GM18907 (cell line): ENCODE results near the gene AGPAT2.

ENCODE experiments used
- ATAC-seq: cut with Tn5 transposase; IDR thresholded peaks from one replicate; pipeline ENCODE4 v1.9.1; 2021; ENCODE audit warnings: mild to moderate bottlenecking, moderate library complexity; ENCODE audit not compliant: unreplicated experiment

The AGPAT2 gene

DNA sequence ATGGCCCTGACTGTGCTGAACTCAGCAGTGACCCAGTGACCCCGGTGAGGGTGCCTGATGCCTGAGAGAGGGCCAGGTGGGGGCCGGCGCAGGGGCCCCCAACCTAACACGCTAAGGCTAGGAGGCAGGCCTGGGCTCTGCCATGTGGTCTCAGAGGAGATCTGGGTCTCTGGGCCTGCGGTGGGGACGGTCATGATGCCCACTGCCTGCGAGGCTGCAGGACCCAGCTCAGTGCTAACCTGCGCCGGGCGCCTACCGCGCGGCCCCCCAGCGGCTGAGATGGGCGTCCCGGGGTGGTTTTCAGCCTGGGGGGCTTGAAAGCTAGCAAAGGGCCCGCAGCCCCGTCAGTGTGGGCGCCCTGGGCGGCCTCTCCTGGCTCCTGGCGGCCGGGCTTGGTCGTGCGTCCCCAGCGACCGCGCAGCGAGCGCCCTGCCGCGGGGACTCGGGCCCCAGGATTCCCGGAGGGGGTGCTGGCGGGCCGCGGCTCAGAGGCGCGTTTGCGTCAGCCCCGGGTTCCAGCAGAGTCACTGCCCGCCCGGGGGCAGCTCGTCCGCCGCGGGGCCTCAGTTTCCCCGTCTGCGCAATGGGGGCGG is 22.1 kb downstream of the AGPAT2 start:
- no peak for ATAC-seq

DNA sequence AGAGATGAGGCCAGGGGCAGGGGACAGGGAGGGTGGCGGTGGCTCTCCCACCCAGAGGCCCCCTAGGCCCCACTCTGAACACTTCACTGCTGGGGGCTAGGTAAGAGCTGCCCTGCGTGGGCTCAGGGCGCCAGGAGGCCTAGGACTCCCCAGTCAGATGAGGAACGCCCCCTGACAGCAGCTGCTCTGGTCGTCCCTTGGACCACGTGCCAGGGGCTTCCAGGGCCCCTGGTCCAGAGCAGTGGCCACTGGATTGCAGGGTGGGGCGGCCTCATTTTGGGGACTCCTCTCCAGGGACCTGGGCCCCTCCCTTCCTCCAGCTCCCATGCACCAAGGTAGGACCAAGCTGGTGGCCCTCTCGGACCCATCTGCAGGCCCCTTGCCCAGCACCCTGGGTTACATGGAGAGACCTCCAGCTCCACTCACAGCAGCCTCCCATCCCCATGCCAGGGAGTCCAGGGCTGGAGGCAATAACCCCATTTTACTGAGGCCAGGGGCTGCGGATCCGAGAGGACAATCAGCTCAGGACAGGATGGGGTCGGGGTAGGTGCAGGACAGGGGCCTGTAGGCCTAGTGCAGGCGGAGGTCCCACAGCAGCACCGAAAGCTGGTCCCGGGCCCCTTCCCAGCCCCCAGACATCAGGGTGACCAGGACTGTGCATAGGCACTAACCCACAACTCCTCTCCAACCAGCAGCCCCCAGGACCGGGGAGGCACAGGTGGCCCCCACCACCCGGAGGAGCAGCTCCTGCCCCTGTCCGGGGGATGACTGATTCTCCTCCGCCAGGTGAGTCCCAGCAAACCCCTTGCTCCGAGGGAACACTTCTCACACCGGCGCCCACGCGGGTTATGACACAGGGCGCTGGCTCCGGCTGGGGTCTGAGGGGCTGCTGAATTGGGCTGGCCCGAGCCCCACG is 23.0 kb downstream of the AGPAT2 start:
- no peak for ATAC-seq

DNA sequence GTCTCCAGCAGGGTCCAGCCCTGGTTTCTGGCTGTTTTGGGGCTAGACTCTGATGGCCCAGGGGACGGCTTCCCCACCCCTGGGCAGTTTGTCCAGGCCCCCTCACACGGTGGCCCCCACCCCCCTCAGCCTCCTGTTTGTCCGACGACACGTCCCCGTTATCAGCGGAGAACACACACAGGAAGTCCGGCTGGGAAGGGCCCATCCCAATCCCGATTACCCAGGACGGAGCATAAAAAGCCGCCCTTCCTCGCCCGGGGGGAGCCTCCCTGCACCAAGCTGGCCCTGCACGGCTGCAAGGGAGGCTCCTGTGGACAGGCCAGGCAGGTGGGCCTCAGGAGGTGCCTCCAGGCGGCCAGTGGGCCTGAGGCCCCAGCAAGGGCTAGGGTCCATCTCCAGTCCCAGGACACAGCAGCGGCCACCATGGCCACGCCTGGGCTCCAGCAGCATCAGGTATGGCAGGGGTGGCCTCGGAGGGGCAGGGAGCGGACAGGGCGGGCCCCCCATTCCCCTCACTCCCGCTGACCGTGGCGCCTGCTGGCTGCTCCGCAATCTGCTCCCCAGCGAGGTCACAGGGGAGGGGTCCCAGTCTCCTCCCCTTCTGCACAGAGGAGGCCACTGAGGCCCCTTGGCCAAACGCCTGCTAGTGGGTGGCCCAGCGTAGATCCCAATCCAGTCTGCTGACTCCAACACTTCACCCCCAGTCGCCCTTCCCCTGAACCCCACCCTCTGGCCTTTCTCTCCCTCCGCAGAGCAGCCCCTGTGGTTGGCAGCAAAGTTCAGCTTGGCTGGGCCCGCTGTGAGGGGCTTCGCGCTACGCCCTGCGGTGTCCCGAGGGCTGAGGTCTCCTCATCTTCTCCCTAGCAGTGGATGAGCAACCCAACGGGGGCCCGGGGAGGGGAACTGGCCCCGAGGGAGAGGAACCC is 24.3 kb downstream of the AGPAT2 start, which contains the start of gene EGFL7:
Gene EGFL7 (plus strand): TSS at position 261 of the 926 bp plus-strand sequence. CDS start 5,367 bp downstream, outside the sequence.
- no peak for ATAC-seq

DNA sequence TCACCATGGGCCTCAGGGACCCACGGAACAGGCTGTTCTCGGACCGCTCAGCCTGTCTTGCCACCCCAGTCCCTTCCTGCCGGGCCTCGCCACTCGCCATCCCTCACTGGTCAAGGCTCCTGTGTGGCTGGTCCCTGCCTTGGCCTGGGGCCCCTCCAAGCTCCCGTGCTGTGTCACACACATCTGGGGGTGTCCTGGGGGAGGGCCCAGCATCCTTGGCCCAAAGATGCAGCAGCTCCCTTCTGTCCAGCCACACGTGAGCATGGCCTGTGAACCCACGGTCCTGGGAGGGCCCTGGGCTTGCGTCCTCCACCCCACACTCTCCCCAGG is 25.0 kb downstream of the AGPAT2 start:
- no peak for ATAC-seq

DNA sequence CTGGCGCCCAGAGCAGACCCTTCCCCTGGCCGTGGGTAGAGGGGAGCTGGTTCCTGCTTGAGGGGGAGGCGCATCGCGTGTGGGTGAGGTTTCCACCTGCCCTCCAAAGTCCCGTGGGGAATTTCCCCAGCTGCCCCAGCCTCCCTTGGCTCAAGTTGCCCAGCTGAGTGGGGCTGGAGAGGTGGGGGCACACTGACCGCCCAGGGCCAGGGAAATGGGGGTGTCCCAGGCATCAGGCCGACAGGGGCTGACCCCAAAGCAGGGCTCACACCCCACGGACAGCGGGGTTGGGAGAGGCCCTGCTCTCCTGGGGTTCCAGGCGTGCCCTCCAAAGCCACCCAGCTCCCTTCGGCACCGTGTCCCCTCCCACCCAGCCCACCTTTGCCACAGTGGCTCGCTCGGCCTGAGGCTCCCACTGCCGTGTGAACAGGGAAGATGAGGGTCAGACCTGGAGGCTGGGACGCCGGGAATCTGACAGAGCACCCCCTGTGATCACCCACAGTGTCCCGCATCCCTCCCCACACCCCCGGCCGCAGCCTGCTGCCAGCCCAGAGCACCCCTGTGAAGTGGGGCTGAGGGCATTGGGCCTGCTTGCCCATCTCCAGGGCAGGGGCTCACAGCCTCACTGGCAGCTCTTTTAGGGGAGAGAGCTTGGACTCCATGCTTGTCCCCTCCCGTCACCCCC is 25.5 kb downstream of the AGPAT2 start:
- ATAC-seq: no peak

DNA sequence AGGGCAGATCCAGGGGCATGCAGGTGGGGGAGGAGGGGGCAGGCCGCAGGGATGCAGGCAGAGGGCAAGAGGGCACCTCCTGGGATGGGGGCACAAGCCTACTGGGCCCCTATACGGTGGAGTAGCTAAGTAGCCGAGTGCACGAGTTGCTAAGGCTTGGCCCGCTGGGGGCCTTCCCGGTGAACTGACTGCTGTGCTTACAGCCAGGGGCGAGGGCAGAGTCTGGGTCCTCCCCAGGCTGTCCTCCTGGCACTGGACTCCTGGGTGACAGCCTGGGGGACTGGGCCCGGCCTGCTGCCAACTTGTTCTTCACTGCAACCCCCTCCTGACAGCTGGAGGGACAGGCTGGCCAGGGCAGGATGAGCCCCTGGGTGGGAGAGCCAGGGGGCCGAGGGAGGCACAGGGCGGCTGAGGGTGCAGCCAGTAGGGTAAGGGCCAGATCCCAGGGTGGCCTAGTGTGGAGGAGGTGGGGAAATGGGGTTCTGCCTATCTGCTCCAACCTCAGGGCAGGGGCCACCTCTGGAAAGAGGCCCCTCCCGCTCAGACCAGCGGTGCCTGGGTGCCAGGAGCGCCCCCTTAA is 26.2 kb downstream of the AGPAT2 start:
- ATAC-seq: no peak

DNA sequence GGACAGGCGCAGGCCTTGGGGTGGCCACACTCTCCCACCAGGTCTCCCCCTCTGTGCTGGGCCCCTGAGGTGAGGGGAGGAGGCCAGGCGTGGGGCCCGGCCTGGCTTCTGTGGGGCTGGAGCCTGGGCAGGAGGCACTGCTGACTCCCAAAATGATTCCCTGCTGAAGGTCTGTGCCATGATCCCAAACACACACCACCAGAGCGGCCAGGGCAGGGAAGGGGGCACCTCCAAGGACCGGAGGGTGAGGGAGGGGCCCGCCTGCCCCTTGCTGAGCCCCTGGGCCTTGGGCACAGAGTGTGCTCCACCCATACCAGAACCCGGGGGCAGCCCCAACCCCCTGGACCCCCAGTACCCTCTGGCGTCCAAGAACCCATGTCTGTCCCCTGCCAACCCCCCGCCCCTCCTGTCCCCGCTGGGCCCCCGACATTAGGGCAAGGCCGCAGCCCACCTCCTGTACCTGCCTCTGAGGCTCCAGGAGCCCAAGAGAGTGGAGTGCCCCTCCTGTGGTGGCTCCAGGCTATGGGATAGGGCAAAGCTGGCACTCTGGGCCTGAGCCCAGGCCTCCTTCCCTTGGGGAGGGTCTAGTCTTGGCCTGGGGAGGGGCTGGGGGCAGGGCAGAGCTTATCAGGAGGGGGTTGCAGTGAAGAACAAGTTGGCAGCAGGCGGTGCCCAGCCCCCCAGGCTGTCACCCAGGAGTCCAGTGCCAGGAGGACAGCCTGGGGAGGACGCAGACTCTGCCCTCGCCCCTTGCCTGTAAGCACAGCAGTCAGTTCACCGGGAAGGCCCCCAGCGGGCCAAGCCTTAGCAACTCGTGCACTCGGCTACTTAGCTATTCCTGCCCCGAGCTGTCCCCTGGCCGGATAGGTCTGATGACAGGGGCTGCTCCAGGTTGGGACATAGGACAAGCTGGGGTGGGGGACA is 27.1 kb downstream of the AGPAT2 start:
- ATAC-seq: no peak

DNA sequence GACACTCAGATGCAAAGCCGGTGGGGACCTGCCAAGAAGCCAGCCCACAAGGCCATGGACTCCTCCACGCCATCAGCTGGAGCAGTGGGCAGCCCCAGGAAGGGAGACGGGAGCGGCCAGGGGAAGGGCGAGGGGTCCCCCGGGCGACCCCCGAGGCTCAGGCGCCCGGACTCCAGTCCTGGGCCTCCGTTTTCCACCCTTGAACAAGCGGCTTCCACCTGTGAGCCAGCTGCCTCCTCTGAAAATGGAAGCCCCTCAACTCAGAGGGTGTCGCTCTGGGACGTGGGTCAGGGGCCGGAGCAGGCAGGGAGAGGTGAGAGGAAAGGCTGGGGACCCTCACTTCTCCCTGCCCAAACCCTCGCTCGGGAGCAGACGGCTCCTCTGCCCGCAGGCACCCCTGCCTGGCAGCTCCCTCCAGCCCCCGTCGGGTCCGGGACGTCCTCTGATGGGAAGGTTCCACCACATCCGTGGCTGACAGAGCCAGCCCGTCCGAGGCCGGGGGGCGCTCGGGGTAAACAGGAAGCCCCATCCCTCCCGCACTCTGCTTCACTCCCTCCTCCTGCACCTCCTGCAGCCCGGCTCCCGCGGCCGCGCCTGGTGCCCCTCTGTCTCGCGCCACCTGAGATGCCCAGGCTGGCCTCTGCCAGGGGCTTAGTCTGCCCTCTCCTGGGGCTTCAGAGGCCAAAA is 28.3 kb downstream of the AGPAT2 start:
- ATAC-seq: no peak

DNA sequence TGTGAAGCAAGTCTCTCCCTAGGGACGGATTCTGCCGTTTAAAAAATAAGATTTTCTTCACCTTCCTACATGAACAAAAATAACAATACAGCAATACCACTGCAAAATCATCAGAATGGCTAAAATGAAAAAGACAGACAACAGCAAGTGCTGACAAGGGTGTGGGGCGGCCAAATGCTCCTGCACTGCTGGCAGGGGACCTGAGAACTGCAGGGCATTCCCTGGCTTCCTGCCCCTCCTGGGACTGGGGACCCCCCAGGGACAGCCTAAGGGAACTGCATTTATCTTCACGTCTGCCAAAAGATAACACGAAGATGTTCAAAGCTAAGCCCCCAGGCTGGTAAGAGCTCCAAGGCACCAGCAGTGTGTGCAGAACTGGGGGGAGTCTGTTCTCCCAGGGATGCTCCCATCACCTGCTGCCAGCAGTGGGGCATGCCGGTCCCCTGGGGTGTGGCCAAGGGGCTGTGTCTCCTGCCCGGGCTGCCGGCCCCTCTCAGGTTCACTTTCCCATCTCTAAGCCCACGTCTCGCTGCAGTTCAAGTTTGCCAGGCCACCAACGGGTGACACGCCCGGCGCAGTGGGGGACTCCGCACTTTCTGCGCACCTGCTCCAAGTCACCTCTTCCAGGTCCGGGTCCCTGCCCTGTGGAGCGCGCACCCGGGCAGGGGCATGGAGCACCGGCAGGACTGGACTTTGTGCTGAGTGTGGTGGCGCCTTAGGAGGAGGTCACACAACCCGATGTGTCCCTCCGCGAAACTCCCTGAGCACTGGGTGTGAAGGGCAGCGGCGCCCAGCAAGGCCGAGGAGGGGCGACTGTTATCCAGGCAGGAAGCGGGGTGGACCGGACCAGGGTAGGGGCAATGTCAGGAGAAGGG is 29.0 kb downstream of the AGPAT2 start:
- ATAC-seq: no peak

DNA sequence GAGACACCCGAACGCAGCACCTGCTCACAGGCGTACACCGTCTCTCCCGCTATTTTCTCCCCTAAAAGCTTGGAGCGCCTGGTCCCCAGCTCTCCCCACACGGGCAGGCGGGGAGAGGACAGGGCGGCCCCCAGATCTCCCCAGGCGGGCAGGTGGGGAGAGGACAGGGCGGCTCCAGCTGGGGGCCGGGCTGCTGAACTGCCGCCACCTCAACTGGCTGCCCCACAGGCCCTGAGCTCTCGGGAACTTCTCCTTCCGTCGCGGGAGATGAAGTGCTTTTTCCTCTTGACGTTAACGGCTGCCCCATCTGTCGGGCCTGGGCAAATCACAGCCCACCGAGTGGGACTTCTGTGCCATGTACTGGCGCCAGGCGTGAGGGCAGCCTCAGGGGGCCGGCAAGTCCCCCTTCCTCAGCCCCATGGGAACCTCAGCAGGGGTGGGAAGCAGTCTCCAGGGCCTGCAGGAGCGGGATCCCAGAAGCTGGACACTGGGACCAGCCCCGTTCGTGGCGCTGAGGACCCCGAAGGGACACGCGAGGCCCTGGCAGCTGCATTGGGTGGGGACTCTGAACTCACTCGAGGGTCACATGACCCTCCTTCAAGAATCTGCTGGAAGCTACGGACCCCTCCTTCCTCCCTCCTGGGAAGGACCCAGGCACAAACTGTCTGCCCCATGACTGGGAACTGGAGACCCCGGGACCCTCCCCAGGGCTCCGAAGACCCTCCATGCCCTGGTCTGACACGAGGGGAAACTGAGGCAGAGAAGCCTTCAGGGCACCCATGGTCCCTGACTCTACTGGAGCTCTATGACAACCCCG is 30.3 kb downstream of the AGPAT2 start:
- no peak for ATAC-seq

DNA sequence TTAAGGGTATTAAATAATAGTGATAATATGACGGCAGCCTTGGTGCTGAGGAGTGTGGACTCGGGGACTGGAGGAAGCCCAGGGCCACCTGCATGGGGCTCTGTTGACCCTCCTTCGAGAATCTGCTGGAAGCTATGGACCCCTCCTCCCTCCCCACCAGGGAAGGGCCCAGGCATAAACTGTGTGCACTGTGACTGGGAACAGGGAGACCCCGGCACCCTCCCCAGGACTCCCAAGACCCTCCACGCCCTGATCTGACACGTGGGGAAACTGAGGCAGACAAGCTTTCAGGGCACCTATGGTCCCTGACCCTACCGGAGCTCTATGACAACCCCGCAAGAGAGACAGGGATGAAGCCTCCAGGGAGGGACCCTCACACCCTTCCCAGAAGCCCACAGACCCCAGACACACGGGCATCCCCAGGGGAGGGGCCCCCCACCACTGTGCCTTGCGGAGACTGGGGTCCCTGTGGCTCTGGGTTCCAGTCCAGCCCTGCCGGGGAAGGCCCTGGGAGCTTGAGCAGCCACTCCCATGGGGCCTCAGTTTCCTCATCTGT is 31.0 kb downstream of the AGPAT2 start:
- ATAC-seq: no peak

DNA sequence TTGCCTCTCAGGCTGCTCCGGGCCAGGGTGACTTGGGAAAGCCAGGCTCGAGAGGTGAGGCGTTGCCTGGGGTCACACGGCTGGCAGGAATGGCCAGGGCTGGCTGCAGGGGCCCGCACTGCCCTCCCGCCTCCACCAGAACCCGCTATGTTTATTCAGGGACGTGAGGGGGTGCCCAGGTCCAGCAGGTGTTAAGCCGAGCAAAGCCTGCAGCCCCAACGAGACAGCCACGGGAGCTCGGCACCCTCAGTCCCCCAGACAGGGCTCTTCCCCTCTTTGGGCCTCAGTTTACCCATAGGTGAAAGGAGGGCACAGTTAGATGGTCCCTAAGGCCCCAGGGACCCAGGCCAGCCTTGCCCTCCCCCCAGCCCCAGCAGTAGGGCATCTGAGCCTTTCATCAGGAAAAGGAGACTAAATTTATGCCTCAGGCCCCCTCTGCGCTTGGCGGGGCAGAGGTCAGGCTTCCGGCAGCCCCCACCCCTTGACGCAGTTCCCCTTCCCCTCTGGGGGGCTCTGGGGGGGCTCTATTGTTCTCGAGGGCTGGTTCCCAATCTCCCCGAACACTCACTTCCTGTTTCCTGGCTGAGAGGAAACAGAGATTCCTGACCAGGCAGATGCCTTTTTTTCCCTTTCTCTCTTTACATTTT is 31.6 kb downstream of the AGPAT2 start:
- ATAC-seq: no peak

DNA sequence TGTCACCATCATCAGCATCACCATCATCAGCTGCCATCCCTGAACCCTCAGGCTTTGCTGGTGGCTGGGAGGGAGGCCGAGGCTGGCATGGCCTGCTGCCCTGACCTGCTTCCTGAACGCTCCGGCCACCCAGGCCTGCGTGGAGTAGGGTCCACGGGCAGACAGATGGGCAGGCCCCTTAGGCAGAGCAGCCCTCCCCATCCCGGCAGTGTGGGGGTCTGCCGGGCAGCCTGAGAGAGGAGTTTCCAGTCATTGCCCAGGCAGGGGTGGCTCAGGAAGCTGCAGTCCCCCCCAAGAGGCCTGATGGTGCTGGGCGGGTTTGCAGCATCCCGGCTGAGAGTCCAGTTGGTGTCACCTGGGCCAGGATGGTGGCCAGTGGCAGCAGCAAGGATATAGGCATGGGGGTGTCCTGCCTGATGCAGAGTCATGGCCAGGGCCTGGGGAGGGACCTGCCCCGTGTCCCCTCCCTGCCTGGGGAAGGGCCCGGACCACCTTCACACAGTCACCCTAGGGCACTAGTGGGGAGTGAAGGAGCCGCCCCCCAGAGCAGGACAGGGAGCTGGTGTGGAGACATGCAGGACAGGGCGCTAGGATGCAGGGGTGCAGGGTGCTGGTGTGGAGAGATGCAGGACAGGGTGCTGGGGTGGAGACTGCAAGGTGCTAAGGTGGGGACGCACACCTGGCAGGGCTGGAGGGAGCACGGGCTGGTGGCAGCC is 32.3 kb downstream of the AGPAT2 start:
- ATAC-seq: no peak

DNA sequence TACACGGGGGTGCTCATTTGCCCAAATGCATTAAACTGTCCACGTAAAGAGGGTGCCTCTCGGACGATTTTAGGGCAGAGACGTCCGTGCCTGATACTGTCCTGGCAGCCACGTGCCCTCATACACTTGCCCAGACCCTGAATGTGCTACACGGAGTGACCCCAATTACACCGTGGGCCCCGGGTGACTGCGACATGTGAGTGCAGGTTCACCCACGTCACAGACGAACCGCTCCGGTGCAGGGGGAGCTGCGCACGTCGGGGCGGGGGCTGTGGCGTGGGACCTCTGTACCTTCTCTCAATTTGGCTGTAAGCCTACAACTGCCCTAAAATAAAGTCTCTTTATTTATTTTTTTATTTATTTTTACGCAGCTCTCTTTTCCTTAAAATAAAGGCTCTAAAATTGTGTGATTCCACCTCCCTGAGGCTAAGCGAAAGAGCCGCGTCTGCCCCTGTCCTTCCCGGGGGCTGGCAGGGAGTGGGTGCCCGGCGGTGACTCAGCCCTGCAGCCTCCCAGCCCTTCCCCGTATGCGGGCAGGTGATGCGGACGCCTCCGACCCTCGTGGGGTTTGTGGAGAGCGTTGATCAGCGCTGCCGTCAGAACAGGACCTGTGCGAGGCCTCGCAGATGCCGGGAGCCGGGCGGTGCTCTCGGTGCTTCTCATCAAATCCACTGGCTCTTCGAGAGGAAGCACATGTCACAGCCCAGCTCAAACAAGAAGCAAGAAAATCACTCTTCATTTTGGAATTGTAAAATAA is 33.8 kb downstream of the AGPAT2 start:
- ATAC-seq: no peak

DNA sequence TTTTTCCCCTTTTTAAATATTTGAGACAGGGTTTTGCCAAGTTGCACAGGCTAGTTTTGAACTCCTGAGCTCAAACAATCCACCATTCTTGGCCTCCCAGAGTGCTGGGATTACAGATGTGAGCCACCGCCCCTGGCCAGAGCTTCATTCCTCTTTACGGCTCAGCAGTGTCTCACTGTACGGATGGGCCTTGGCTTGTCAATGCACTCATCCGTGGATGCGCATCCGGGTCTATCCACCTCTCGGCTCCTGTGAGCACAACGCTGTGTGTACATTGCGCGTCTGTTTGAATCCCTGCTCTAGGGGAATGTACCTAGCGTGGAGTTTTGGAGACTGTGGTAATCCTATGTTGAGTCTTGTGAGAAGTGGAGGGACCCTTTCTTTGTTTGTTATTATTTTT is 35.4 kb downstream of the AGPAT2 start:
- ATAC-seq: no peak
